ENCODE data around the gene ANAPC2. TPM values are rescaled to one million over a fixed set of nuclear protein-coding genes. Genes with fewer than 3 reads are reported as not detected.

Gene ANAPC2
- total and polyA plus RNA-seq, 4 donors: 31.9 to 60.9 (median 41.1) TPM

DNA sequence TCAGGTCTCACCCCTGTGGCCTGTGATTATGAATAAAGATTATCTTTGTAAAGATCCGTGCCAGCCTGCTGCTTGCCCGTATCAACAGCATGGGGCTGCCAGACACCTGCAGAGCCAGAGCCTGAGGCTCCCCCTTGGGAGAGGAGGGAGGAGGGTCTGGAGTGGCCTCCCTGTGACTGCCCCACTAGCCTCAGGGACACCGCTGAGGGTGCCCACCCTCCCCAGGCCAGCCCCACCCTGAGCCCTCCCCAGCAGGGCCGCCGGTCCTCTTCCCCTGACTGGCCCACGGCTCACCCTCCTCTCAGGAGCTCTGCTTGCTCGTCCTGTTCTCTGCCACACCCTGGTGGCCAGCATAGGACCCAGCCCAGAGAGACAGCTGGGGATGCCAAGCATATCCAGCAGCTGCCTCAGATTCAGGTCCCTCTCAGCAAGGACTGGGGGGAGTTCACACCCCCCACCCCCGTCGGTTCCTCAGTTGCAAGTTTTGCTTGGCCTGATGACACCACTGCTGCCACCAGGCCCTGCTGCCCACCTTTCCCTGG, 2.0 kb upstream of the ANAPC2 start:
- Histone ChIP-seq H3K4me1 (ENCODE audit: control insufficient read depth in 5 of 5, insufficient read depth in 5 of 5, low read length in 5 of 5) (peaks cover 14 to 42% (median 20%) of the 10 kb centered on the region in 5 donors), H3K27ac (ENCODE audit: low read depth in 1 of 2, low read length in 1 of 2) (peak overlapping the region in 1 of 2 donors; percentile 95), H3K27me3 (ENCODE audit: control insufficient read depth in 3 of 3, insufficient read depth in 3 of 3, low read length in 2 of 3) (no peaks in the 10 kb centered on the region), H3K36me3 (ENCODE audit: control insufficient read depth in 4 of 4, insufficient read depth in 4 of 4, low read length in 4 of 4) (peaks cover 0 to 31% (median 7%) of the 10 kb centered on the region in 4 donors), H3K4me3 (no peak overlapping the region), H3K9ac (ENCODE audit: insufficient read depth in 1 of 2, low read length in 2 of 2) (no peak overlapping the region), H3K9me3 (ENCODE audit: control insufficient read depth in 4 of 4, insufficient read depth in 3 of 4, low read length in 3 of 4) (no peaks in the 10 kb centered on the region)
- ATAC-seq (ENCODE audit: insufficient read depth, low FRiP score) (no peak), DNase-seq (no peak)
- 81 to 93% methylated on average over 7 to 9 of the region's 9 CpGs for WGBS, 2 donors
- TF ChIP-seq, protein P1, sequence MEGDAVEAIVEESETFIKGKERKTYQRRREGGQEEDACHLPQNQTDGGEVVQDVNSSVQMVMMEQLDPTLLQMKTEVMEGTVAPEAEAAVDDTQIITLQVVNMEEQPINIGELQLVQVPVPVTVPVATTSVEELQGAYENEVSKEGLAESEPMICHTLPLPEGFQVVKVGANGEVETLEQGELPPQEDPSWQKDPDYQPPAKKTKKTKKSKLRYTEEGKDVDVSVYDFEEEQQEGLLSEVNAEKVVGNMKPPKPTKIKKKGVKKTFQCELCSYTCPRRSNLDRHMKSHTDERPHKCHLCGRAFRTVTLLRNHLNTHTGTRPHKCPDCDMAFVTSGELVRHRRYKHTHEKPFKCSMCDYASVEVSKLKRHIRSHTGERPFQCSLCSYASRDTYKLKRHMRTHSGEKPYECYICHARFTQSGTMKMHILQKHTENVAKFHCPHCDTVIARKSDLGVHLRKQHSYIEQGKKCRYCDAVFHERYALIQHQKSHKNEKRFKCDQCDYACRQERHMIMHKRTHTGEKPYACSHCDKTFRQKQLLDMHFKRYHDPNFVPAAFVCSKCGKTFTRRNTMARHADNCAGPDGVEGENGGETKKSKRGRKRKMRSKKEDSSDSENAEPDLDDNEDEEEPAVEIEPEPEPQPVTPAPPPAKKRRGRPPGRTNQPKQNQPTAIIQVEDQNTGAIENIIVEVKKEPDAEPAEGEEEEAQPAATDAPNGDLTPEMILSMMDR (IDR thresholded peaks at IDR 0.05; ENCODE audit: control extremely low read depth, extremely low read depth): no peak

DNA sequence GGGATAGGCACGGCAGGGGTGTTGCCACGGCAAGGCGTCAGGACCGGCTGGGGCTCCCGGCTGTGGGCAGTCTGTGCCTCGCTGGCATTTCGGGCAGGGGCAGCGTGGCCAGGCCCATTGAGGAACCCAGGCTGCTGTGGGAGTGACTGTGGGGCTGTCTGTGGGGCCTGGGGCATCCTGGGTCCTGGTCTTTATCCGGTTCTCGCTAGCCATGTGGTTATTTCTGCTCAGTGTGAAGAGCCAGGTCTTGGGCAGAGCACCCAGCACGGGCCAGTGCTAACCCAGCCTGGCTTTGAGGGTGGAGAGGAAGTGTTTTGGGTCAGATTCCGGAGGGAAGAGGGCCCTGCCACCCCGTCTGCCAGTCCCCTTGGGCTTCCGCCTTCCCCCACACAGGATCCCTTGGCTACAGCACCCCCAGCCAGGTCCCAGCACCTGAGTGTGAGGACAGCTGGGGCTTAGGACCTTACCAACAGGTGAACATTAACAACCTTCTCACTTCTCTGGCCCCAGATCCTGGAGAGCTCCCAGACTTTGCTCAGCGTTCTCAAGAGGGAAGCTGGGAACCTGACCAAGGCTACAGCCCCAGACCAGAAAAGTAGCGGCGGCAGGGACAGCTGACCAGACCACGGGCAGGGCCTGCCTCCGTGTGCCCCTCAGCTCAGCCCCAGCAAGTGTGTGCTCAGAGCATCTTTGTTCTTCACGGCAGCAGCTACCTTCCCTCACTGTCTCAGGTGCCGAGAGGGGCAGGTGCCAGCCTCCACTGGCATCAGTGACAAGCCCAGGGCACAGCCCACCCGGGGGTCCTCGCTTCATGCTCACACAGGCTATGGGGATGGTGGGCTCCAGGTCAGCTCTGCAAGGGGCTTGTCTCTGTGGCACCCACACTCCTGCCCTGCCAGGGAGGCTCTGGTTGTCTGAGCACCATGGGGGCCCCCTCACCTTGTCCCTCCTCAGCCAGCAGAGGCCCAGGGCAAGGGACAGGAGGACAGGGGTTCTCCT, 1.2 kb upstream of the ANAPC2 start:
- Histone ChIP-seq H3K27ac (ENCODE audit: low read depth in 1 of 2, low read length in 1 of 2) (peak overlapping the region; percentile 94 to 95), H3K4me3 (peak overlapping the region; percentile 85), H3K9me3 (ENCODE audit: control insufficient read depth in 4 of 4, insufficient read depth in 3 of 4, low read length in 3 of 4) (no peaks in the 10 kb centered on the region), H3K4me1 (ENCODE audit: control insufficient read depth in 5 of 5, insufficient read depth in 5 of 5, low read length in 5 of 5) (peaks cover 14 to 39% (median 20%) of the 10 kb centered on the region in 5 donors), H3K9ac (ENCODE audit: insufficient read depth in 1 of 2, low read length in 2 of 2) (peak overlapping the region; percentile 14 to 39), H3K27me3 (ENCODE audit: control insufficient read depth in 3 of 3, insufficient read depth in 3 of 3, low read length in 2 of 3) (no peaks in the 10 kb centered on the region), H3K36me3 (ENCODE audit: control insufficient read depth in 4 of 4, insufficient read depth in 4 of 4, low read length in 4 of 4) (peaks cover 0 to 39% (median 10%) of the 10 kb centered on the region in 4 donors)
- 30 to 35% methylated on average over 21 to 23 of the region's 23 CpGs for WGBS, 2 donors
- DNase-seq (no peak), ATAC-seq (ENCODE audit: insufficient read depth, low FRiP score) (no peak)
- TF ChIP-seq, protein P1 (IDR thresholded peaks at IDR 0.05; ENCODE audit: control extremely low read depth, extremely low read depth): no peak

DNA sequence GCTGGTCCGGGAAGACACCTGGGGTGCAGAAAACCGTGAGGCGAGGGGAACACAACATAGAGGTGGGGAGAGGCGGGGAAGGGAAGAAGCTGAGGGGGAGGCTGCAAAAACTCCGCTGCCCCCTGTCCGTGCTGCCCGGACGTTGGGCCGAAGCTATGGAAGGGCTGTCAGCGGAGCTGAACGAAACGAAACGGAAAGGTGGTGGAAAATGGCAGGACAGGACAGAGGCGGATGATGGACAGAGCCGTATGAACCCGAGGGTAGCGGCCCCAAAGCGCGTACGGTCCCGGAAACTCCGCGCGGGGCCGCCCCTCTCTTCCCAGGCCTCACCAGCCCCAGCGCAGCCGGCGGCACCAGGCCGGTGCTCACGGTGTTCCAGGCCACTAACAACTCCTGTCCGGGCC, 272 bp downstream of the ANAPC2 start:
- H3K27me3 ChIP-seq (ENCODE audit: control insufficient read depth in 3 of 3, insufficient read depth in 3 of 3, low read length in 2 of 3): no peaks in the 10 kb centered on the region
- TF ChIP-seq, protein P1 (IDR thresholded peaks at IDR 0.05; ENCODE audit: control extremely low read depth, extremely low read depth): no peak
- peaks cover 14 to 37% (median 20%) of the 10 kb centered on the region in 5 donors for H3K4me1 ChIP-seq (ENCODE audit: control insufficient read depth in 5 of 5, insufficient read depth in 5 of 5, low read length in 5 of 5)
- DNase-seq: no peak
- peaks cover 1 to 54% (median 21%) of the 10 kb centered on the region in 4 donors for H3K36me3 ChIP-seq (ENCODE audit: control insufficient read depth in 4 of 4, insufficient read depth in 4 of 4, low read length in 4 of 4)
- no peak for ATAC-seq (ENCODE audit: insufficient read depth, low FRiP score)
- H3K9me3 ChIP-seq (ENCODE audit: control insufficient read depth in 4 of 4, insufficient read depth in 3 of 4, low read length in 3 of 4): no peaks in the 10 kb centered on the region
- 0% methylated on average over 25 to 31 of the region's 31 CpGs for WGBS, 2 donors
- H3K27ac ChIP-seq (ENCODE audit: low read depth in 1 of 2, low read length in 1 of 2): peak overlapping the region; percentile 81 to 95
- H3K9ac ChIP-seq (ENCODE audit: insufficient read depth in 1 of 2, low read length in 2 of 2): peak overlapping the region; percentile 37 to 52
- H3K4me3 ChIP-seq: peak overlapping the region; percentile 96
